ENCODE data around the gene YES1. TPM values are rescaled to one million over a fixed set of nuclear protein-coding genes. Genes with fewer than 3 reads are reported as not detected.

The YES1 gene
- polyA plus RNA-seq, 1 experiment = 11.3 TPM

GRCh38 chr18:713135-713490 is 98.9 kb downstream of the YES1 start:
- no peak for DNase-seq (ENCODE audit: low read depth)
- Histone ChIP-seq H3K36me3 (ENCODE audit: control insufficient read depth, insufficient read depth, low read length) (peaks cover 4% of the 10 kb centered on the region), H3K4me3 (ENCODE audit: low read depth, low read length) (peak overlapping the region; percentile 80), H3K27me3 (ENCODE audit: control insufficient read depth, insufficient read depth, low read length) (no peaks in the 10 kb centered on the region)
- CTCF ChIA-PET = interaction anchor here (0.6 to 1.7 kb wide), 15 partner anchors 10 to 1423 kb away, joined by 3 to 14 read pairs (median 3); no protein-coding TSS in a partner anchor
- TF ChIP-seq, protein P1, sequence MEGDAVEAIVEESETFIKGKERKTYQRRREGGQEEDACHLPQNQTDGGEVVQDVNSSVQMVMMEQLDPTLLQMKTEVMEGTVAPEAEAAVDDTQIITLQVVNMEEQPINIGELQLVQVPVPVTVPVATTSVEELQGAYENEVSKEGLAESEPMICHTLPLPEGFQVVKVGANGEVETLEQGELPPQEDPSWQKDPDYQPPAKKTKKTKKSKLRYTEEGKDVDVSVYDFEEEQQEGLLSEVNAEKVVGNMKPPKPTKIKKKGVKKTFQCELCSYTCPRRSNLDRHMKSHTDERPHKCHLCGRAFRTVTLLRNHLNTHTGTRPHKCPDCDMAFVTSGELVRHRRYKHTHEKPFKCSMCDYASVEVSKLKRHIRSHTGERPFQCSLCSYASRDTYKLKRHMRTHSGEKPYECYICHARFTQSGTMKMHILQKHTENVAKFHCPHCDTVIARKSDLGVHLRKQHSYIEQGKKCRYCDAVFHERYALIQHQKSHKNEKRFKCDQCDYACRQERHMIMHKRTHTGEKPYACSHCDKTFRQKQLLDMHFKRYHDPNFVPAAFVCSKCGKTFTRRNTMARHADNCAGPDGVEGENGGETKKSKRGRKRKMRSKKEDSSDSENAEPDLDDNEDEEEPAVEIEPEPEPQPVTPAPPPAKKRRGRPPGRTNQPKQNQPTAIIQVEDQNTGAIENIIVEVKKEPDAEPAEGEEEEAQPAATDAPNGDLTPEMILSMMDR (IDR thresholded peaks at IDR 0.05; ENCODE audit: insufficient read depth, low read depth, low read length) = no peak
- POLR2A ChIA-PET = no interaction called here

DNA sequence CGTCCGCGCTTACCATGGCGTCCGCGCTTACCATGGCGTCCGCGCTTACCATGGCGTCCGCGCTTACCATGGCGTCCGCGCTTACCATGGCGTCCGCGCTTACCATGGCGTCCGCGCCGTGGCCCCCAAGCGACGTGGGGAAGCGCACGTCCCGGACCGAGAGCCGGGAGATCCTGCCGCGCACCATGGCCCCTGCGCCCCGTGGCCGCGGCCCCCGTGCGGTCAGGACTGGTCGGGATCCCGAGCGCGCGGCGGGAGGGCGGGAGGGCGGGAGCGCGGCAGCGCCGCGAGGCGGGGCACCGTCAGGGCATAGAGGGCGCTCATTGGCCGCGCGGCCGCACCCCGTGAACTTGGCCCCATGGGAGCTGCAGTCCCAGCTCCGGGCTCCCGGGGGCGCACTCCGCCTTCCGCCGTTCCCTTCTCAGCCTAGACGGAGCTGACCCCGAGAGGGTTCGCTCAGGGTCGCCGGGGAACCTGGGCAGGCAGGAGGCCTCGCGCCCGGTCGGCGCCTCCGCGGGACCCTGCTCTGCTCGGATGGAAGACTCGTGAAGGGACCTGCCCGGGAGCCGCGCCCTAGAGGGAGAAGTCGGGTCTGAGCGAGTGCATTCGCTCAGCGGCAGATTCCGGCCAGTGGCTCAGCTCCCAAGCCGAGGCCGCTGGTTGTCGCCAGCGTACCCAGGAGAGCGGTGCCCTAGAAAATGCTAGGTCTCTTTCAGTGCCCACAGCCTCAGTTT is 99.5 kb downstream of the YES1 start, which contains the start of gene ENOSF1:
Gene ENOSF1 (minus strand): TSS at position 230 of the 734 bp plus-strand sequence. CDS start 43 bp downstream, at position 187.
- peaks cover 4% of the 10 kb centered on the region for H3K36me3 ChIP-seq (ENCODE audit: control insufficient read depth, insufficient read depth, low read length)
- no peaks in the 10 kb centered on the region for H3K27me3 ChIP-seq (ENCODE audit: control insufficient read depth, insufficient read depth, low read length)
- ChIA-PET POLR2A (no interaction called here), CTCF (interaction anchor here (0.6 to 1.7 kb wide), 18 partner anchors 10 to 477 kb away, joined by 3 to 14 read pairs (median 4); no protein-coding TSS in a partner anchor)
- TF ChIP-seq, protein P1 (IDR thresholded peaks at IDR 0.05; ENCODE audit: insufficient read depth, low read depth, low read length) = peak; percentile 81
- H3K4me3 ChIP-seq (ENCODE audit: low read depth, low read length) = peak within 1 kb of the TSS; percentile 80
- peak; percentile 9 for DNase-seq (ENCODE audit: low read depth)

DNA sequence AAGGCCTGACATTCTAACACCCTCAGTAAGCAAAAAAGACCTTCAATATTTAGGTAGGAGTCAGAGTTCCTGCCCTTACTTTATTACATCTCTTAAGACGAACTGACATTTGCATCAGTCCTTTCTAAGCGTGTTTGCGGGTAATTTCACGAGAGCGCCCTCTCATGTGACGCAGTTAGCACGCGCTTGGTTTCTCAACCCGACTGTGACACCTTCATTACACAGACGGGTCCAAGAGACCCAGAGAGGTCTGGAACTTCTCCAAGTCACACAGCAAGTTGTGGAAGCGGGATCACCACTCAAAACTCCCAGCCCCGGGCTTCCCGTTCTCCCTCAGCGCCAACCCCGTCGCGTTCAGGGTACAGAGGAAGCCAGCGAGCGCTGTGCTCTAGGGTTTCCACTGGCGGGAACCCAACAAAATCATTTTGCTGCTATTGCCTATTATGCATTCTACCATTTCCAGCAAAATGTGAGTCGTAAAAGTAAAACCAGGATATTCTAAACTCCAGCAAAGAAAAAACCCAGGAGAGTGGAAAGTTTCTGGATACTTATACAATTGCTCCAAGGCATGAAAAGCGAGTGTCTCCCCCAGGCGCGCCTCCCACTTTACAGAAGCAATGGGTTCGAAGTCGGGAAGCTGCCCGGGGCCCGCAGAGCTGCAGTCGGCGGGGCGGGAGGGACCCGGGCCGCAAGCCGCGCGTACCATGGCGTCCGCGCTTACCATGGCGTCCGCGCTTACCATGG is 100.2 kb downstream of the YES1 start:
- POLR2A ChIA-PET = no interaction called here
- DNase-seq (ENCODE audit: low read depth) = peak; percentile 52
- TF ChIP-seq, protein P1 (IDR thresholded peaks at IDR 0.05; ENCODE audit: insufficient read depth, low read depth, low read length) = peak; percentile 10; the same call in 1 of the 2 replicates
- Histone ChIP-seq H3K27me3 (ENCODE audit: control insufficient read depth, insufficient read depth, low read length) (no peaks in the 10 kb centered on the region), H3K36me3 (ENCODE audit: control insufficient read depth, insufficient read depth, low read length) (peaks cover 4% of the 10 kb centered on the region), H3K4me3 (ENCODE audit: low read depth, low read length) (peak overlapping the region; percentile 80)
- CTCF ChIA-PET = interaction anchor here (0.7 to 1.7 kb wide), 16 partner anchors 9 to 476 kb away, joined by 3 to 14 read pairs (median 4); no protein-coding TSS in a partner anchor

DNA sequence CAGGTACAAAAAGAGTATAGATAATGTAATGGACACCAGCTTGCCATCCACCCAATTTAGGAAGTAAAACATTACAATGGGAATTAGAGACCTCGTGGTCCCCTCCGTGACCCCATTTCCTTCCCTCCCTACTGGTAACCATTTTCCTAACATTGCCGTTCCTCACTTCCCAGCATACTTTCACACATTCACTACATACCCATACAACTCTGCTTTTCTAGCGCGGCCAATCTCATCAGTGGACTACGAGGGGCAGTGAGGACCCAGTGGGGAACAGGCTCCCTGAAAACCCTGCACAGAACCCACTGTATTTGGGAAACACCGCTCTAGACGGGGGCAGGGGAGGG is 100.8 kb downstream of the YES1 start:
- no peak for DNase-seq (ENCODE audit: low read depth)
- H3K36me3 ChIP-seq (ENCODE audit: control insufficient read depth, insufficient read depth, low read length) = peaks cover 5% of the 10 kb centered on the region
- ChIA-PET CTCF (interaction anchor here (0.8 to 1.5 kb wide), 3 partner anchors 119 to 128 kb away, joined by 3 to 6 read pairs (median 5); no protein-coding TSS in a partner anchor), POLR2A (no interaction called here)
- H3K27me3 ChIP-seq (ENCODE audit: control insufficient read depth, insufficient read depth, low read length) = no peaks in the 10 kb centered on the region
- TF ChIP-seq, protein P1 (IDR thresholded peaks at IDR 0.05; ENCODE audit: insufficient read depth, low read depth, low read length) = no peak
- H3K4me3 ChIP-seq (ENCODE audit: low read depth, low read length) = peak overlapping the region; percentile 80

Measured in BJ (cell line).